SH-SY5Y (cell line): ENCODE data around the gene CNR2.

Source experiments
- GATA2 ChIP-seq: IDR thresholded peaks from 2 replicates; pipeline ENCODE4 v1.6.1; 2011; ENCODE audit warnings: mild to moderate bottlenecking, low read depth, low read length
- GATA3 ChIP-seq: IDR thresholded peaks from 2 replicates; pipeline ENCODE4 v1.6.1; 2011; ENCODE audit warnings: low read depth, mild to moderate bottlenecking, low read length, moderate library complexity

- TF ChIP-seq GATA3 (no peak), GATA2 (no peak)
These were observed 45.8 kb upstream of the CNR2 start for GRCh38 chr1:23958810-23959460.
